HG03280 (cell line): ENCODE measurements around the gene ABCA5.
"Not testable (repeated sequence)": the region's sequence is repeated elsewhere in the genome, so short reads cannot be mapped to it uniquely, and the experiment has no call there.

ENCODE experiments used
- ATAC-seq: cut with Tn5 transposase; IDR thresholded peaks from one replicate; pipeline ENCODE4 v1.9.1; 2021; ENCODE audit warnings: mild to moderate bottlenecking, moderate library complexity; ENCODE audit not compliant: unreplicated experiment

Gene ABCA5

DNA sequence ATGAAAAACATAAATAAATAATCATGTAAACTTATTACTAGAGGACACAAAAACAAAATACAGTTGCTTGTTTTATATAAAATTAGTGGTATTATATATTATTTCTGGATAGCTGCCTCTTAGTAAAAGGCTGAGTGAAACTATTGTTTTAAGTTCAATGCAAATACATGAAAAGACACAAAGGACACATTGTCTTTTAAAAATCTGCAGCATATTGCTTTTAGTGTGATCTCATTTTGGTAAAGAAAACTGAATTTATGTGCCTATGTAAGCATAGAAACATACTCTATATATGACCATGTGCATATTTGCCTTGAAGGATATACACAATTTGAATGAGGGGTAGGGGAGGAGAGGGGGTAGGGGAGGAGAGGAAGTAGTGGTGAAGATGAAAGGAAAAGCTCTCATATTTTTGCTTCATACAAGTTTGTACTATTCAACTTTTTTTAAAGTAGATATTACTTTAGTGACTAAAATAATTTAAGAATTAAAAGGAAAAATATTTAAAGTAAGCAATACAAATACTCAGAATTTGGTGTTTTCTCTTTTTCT, 104.2 kb downstream of the ABCA5 start:
- no peak for ATAC-seq

DNA sequence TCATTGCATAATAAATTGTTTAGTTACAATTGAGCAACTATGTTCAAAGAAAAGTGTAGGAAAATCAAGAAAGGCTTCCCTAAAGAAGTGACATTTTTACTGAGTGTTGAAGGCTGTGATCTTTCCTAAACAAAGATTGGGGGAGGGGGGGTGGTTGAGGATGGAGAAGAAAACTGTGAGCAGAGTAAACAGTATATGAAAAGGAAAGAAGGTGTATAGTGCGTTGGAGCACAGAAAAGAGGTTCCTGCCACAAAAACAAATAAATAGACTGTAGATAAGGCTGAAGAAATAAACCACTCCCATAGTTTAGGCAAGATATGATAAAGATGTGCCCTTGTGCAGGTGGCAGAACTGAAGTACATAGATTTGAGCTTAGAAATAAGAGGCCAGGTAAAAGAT, 106.8 kb downstream of the ABCA5 start:
- no peak for ATAC-seq

DNA sequence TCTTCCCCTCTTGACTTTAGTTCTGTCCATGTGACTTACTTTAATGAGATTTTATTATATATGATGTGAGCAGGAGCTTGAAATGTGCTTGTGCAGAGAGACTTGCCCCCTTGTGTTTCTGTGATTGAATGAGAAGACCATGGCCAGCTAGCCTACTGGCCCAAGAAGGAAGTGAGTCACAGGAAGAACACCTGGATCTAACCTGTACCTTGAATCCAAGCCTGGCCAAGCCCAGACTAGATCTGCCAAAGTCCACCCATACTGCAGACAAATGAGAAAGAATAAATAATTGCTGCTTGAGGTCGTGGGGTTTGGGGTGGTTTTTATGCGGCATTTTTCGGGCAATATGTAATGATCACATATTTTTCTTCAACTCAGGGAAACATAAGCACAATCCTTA, 107.9 kb downstream of the ABCA5 start:
- no peak for ATAC-seq

DNA sequence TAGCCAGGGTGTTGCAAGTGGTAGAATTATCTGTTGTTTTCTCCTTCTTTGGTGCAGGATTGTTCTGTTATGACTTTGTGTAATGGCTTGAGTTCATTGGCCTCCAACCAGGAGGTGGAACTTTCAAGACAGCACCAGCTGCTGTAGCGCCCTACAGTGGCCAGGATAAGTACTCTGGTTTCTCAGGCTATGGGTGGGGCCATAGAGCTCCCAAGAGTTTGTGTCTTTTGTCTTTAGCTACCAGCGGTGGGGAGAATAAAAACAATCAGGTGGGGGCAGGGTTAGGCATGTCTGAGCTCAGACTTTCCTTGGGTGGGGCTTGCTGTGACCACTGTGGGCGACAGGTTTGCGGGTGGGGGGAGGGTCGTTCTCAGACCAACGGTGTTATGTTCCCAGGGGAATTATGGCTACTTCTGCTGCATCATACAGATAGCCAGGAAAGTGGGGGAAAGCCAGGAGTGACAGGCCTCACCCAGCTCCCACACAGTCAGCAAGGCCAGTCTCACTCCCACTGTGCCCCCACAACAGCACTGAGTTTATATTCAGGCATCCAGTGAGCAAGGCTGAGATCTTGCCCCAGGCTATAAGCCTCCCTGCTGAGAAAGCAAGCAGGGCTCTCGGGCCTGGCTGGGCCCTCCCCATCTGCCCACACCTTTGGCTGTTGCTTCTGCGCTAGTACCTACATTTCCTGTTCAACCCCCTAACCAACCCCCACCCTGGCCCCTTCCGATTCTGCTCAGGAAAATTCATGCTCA, 113.7 kb downstream of the ABCA5 start:
- no peak for ATAC-seq

DNA sequence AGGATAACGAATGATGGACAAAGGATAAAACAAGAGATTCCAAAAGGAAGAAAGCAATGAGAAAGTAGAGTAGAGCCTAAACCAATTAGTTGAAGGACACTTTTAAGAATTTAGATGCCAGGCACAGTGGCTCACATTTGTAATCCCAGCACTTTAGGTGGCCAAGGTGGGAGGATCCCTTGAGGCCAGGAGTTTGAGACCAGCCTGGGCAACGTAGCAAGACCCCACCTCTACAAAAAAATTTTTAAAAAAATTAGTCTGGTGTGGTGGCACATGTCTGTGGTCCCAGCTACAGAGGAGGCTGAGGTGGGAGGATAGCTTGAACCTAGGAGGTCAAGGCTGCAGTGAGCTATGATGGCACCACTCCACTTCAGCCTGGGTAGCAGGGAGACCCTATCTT, 118.3 kb downstream of the ABCA5 start:
- ATAC-seq, result no peak

DNA sequence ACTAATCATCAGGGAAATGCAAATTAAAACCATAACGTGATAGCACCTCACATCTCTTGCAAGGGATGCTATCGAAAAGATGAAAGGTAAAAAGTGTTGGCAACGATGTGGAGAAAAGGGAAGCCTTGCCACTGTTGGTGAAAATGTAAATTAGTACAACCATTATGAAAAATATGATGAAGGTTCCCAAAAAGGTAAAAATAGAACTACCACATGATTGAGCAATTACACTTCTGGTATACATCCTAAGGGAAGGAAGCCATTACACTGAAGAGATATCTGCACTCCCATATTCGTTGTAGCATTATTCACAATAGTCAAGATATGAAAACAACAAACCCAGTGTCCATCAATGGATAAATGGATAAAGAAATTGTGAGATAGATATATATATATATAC, 119.8 kb downstream of the ABCA5 start:
- ATAC-seq, result no peak

DNA sequence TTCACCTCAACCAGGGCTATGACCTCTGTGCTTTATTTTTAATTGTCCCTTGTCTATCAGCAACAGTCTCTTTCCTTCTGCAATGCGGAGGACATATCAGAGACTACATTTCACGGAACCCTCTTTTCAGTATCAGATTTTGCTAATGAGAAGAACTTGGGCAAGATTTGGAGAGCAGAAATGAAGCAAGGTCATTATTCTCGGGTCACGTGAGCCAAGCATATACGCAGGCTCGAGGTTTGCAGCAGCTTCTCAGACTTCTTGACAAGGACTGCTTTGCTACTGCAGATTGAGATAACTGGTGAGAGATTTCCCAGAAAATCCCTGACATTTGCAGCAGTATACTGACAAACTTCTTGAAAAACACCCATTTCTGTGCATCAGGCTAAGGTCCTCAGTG, 128.7 kb downstream of the ABCA5 start:
- no peak for ATAC-seq

DNA sequence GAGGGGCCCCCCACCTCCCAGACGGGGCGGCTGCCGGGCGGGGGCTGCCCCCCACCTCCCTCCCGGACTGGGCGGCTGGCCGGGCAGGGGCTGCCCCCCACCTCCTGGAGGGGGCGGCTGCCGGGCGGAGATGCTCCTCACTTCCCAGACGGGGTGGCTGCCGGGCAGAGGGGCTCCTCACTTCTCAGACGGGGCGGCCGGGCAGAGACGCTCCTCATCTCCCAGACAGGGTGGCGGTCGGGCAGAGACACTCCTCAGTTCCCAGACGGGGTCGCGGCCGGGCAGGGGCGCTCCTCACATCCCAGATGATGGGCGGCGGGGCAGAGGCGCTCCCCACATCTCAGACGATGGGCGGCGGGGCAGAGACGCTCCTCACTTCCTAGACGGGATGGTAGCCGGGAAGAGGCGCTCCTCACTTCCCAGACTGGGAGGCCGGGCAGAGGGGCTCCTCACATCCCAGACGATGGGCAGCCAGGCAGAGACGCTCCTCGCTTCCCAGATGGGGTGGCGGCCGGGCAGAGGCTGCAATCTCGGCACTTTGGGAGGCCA, 130.8 kb downstream of the ABCA5 start:
- ATAC-seq, result not testable (repeated sequence)
